Occipital lobe (tissue), 2 donors: Measurements from ENCODE around the gene HCK. TPM values are rescaled to one million over a fixed set of nuclear protein-coding genes. Genes with fewer than 3 reads are reported as not detected.
"Not testable (repeated sequence)": the region's sequence is repeated elsewhere in the genome, so short reads cannot be mapped to it uniquely, and the experiment has no call there.

Source experiments
- DNase-seq: peaks from one replicate; lab custom pipeline; 2025; lab: John Stamatoyannopoulos, UW
- total RNA-seq: library from RNA; depleted of rRNA; stranded (reverse); fragments of >200 nt; gene quantifications from one replicate; pipeline ENCODE4 v1.2.3, GENCODE V29; 2014

Gene HCK
- total RNA-seq, 1 donor from 2014 or later = 3.3 TPM

- no peak for DNase-seq
Measured at GRCh38 chr20:32028647-32029372, 23.2 kb upstream of the HCK start.

GRCh38 chr20:32029561-32029960, 22.5 kb upstream of the HCK start:
- DNase-seq = no peak

GRCh38 chr20:32031007-32031958, 20.8 kb upstream of the HCK start:
- DNase-seq = peak; percentile 42

GRCh38 chr20:32033316-32033715, 18.7 kb upstream of the HCK start:
- no peak for DNase-seq

GRCh38 chr20:32033721-32034120, 18.3 kb upstream of the HCK start:
- not testable (repeated sequence) for DNase-seq

GRCh38 chr20:32034581-32035425, 17.2 kb upstream of the HCK start:
- DNase-seq = no peak

GRCh38 chr20:32035426-32035779, 16.6 kb upstream of the HCK start:
- no peak for DNase-seq

- DNase-seq = no peak
Measured at GRCh38 chr20:32036252-32036651, 15.8 kb upstream of the HCK start.

- no peak for DNase-seq
Measured at GRCh38 chr20:32036716-32037485, 15.1 kb upstream of the HCK start.

- no peak for DNase-seq
Measured at GRCh38 chr20:32037929-32038328, 14.1 kb upstream of the HCK start.

- DNase-seq = no peak
Measured at GRCh38 chr20:32040142-32040953, 11.7 kb upstream of the HCK start.

- no peak for DNase-seq
Measured at GRCh38 chr20:32045999-32046398, 6.0 kb upstream of the HCK start.

GRCh38 chr20:32050324-32050841, 1.7 kb upstream of the HCK start:
- DNase-seq = no peak

- no peak for DNase-seq
Measured at GRCh38 chr20:32050851-32051556, 1.0 kb upstream of the HCK start.

GRCh38 chr20:32051720-32052089, 337 bp upstream of the HCK start:
- no peak for DNase-seq

GRCh38 chr20:32052778-32053362, 828 bp downstream of the HCK start:
- DNase-seq = no peak

GRCh38 chr20:32053648-32054047, 1.6 kb downstream of the HCK start:
- DNase-seq = no peak

- no peak for DNase-seq
Measured at GRCh38 chr20:32056708-32057483, 4.9 kb downstream of the HCK start.
